Measurements from ENCODE around the gene SLC35E1.
A peak's percentile ranks its signal among the peaks of the same experiment; 100 is the strongest.

The SLC35E1 gene

DNA sequence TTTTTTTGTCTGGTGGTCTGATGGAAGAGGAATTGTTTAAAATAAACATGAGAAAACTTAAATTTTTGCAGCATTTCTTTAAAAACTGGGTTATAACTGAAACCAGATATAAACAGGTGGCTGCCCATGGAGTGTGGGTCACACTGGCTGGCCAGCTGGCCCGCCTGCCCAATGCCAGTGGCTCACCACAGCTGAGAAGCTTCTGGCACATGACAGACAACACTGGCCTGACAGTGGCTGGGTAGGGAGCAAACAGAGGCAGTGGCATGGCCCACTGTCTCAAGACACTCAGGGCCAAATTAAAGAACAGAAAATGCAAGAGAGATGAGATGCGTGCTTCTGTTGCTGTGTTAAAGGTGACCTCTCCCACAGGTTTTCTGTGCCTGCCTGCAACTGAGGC lies 3.1 kb upstream of the SLC35E1 start:
- no peak overlapping the region for H3K9ac ChIP-seq (ENCODE audit: low read length)
- H3K9me3 ChIP-seq (ENCODE audit: control insufficient read depth, low read length) = no peaks in the 10 kb centered on the region
- no peaks in the 10 kb centered on the region for H3K36me3 ChIP-seq (ENCODE audit: control insufficient read depth, insufficient read depth, low read length)
- H3K4me1 ChIP-seq (ENCODE audit: control insufficient read depth, insufficient read depth, low read length) = peaks cover 27% of the 10 kb centered on the region
- H3K27me3 ChIP-seq (ENCODE audit: control insufficient read depth, insufficient read depth, low read length) = no peaks in the 10 kb centered on the region
- H3K4me3 ChIP-seq (ENCODE audit: low read length) = no peak overlapping the region

DNA sequence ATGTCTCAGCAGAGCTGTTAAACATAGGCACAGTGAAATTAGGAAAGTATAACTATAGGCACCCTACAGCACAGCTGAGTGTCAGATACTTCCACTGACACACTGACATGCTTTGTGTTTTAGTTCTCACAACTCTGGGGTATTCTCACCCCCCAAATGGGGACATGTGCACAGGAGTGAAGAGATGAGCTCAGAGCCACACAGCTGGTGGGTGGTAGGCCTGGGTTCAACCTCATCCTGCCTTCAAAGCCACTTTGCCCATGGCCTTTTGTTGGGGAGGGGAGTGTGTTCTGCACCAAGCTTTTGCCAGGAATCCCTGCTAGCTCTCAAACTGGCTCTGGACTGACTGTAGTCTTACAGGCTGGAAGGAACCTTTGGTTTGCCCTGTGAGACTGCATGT lies 1.7 kb upstream of the SLC35E1 start:
- Histone ChIP-seq H3K4me3 (ENCODE audit: low read length) (no peak overlapping the region), H3K9ac (ENCODE audit: low read length) (no peak overlapping the region)

DNA sequence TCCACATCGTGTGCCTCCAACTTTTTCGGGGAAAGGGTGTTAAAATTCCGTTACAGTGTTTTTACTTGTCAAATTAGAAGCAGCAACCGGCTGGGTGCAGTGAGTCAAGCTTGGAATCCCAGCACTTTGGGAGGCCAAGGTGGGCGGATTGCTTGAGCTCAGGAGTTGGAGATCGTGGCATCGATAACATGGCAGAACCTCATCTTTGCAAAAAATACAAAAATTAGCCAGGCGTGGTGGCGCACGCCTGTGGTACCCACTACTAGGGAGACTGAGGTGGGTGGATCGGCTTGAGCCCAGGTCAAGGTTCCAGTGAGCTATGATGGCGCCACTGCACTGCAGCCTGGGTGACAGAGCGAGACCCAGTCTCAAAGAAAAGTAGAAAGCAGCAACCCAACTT lies 1.1 kb upstream of the SLC35E1 start:
- peaks cover 5% of the 10 kb centered on the region for H3K36me3 ChIP-seq (ENCODE audit: control insufficient read depth, insufficient read depth, low read length)
- peak overlapping the region; percentile 90 for H3K9ac ChIP-seq (ENCODE audit: low read length)
- H3K27me3 ChIP-seq (ENCODE audit: control insufficient read depth, insufficient read depth, low read length) = no peaks in the 10 kb centered on the region
- no peaks in the 10 kb centered on the region for H3K9me3 ChIP-seq (ENCODE audit: control insufficient read depth, low read length)
- peaks cover 38% of the 10 kb centered on the region for H3K4me1 ChIP-seq (ENCODE audit: control insufficient read depth, insufficient read depth, low read length)
- H3K4me3 ChIP-seq (ENCODE audit: low read length) = peak overlapping the region; percentile 85

More for the DNA sequence above, 1.7 kb upstream of the SLC35E1 start:
- Histone ChIP-seq H3K36me3 (ENCODE audit: control insufficient read depth, insufficient read depth, low read length) (peaks cover 5% of the 10 kb centered on the region), H3K9me3 (ENCODE audit: control insufficient read depth, low read length) (no peaks in the 10 kb centered on the region), H3K27me3 (ENCODE audit: control insufficient read depth, insufficient read depth, low read length) (no peaks in the 10 kb centered on the region), H3K4me1 (ENCODE audit: control insufficient read depth, insufficient read depth, low read length) (peaks cover 38% of the 10 kb centered on the region)

DNA sequence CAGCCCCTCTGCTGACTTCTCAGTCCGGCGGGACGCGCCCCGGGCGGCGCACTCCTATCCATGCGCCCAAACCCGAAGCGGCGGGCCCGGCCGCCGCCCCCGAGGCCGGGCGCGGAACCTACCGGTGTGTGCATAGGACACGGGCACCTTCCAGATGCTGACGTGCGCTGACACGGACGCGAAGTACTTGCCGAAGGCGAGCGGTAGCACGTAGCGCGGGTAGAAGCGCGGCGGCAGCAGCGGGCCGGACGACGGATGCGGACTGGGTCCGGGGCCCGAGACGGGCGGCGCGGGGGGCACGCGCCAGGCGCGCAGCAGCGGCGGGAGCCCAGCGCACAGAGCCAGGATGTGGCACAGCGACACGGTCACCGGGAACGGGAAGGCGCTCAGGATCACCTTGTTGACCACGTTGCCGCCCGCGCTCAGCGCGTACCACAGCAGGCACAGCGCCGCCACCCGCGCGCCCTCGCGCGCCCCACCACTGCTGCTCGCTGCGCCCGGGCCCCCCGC lies 338 bp downstream of the SLC35E1 start:
- H3K4me3 ChIP-seq (ENCODE audit: low read length) = peak overlapping the region; percentile 62
- H3K36me3 ChIP-seq (ENCODE audit: control insufficient read depth, insufficient read depth, low read length) = peaks cover 5% of the 10 kb centered on the region
- H3K4me1 ChIP-seq (ENCODE audit: control insufficient read depth, insufficient read depth, low read length) = peaks cover 38% of the 10 kb centered on the region

DNA sequence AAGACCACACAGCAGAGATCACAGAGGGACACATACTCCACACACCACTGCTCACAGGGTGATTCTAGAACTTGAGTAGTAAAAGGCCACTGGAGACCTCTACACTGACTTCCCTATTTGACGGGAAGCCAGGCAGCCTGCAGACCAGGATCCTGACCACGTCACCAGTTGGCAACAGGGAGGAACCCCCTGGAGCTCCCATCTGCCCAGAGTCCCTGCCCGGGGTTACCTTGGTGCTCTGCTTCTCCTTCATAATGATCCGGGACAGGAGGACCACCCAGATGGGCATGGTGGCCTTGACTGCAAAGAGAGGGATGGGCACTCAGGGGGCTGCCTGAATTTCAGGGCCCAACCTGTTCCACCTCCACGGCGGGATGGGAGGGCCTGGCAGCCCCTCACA lies 932 bp downstream of the SLC35E1 start:
- H3K9ac ChIP-seq (ENCODE audit: low read length) = peak overlapping the region; percentile 85
- H3K9me3 ChIP-seq (ENCODE audit: control insufficient read depth, low read length) = no peaks in the 10 kb centered on the region
- H3K27me3 ChIP-seq (ENCODE audit: control insufficient read depth, insufficient read depth, low read length) = no peaks in the 10 kb centered on the region
- H3K4me1 ChIP-seq (ENCODE audit: control insufficient read depth, insufficient read depth, low read length) = peaks cover 38% of the 10 kb centered on the region
- H3K36me3 ChIP-seq (ENCODE audit: control insufficient read depth, insufficient read depth, low read length) = peaks cover 5% of the 10 kb centered on the region
- peak overlapping the region; percentile 62 for H3K4me3 ChIP-seq (ENCODE audit: low read length)

More for the DNA sequence above, 338 bp downstream of the SLC35E1 start:
- Histone ChIP-seq H3K9ac (ENCODE audit: low read length) (peak overlapping the region; percentile 85), H3K27me3 (ENCODE audit: control insufficient read depth, insufficient read depth, low read length) (no peaks in the 10 kb centered on the region), H3K9me3 (ENCODE audit: control insufficient read depth, low read length) (no peaks in the 10 kb centered on the region)

DNA sequence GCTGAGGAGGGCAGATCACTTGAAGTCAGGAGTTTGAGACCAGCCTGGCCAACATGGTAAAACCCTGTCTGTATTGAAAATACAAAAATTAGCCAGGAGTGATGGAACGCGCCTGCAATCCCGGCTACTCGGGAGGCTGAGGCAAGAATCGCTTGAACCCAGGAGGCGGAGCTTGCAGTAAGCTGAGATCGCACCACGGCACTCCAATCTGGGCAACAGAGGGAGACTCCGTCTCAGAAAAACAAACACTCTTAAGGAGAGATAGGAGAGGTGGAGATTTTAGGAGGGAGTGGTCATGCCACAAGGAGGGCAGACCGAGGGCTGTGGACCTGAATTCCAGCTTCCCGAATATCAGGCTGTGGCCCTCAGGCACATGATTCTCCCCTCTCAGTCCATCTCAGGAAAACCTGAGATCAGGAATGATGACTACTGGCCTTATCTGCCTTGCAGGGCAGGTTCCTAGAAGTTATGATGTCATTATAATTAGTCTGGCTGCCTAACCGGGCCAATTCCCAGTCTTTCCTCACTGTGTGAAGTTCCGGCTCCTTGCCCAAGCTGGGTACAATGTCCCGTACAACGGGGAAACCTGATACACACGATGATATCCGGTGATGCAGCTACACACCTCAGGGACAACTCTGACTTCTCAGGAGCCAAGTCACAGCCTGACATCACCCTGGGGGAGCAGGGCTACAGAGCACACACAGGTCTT lies 2.5 kb downstream of the SLC35E1 start:
- Histone ChIP-seq H3K4me1 (ENCODE audit: control insufficient read depth, insufficient read depth, low read length) (peaks cover 38% of the 10 kb centered on the region), H3K36me3 (ENCODE audit: control insufficient read depth, insufficient read depth, low read length) (peaks cover 5% of the 10 kb centered on the region), H3K9ac (ENCODE audit: low read length) (peak overlapping the region; percentile 22)

DNA sequence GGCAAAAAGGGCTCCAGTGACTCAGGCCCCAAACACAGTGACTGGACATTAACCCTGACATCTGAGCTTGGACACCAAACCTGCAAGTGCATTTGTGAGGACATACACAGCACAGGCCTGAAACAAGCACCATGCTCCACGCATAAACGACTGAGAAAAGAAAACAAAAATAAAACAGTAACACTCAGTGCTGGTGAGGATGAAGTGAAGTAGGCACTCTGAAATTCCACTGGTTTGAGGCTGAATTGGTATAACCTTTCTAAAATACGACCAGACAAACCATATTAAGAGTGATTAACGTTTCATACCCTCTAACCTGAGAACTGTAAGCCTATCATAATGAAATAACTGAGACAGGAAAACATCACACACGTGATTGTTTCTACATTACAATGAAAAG lies 5.5 kb downstream of the SLC35E1 start:
- H3K27me3 ChIP-seq (ENCODE audit: control insufficient read depth, insufficient read depth, low read length) = no peaks in the 10 kb centered on the region
- H3K9me3 ChIP-seq (ENCODE audit: control insufficient read depth, low read length) = no peaks in the 10 kb centered on the region
- peaks cover 9% of the 10 kb centered on the region for H3K36me3 ChIP-seq (ENCODE audit: control insufficient read depth, insufficient read depth, low read length)
- H3K4me3 ChIP-seq (ENCODE audit: low read length) = no peak overlapping the region
- no peak overlapping the region for H3K9ac ChIP-seq (ENCODE audit: low read length)
- H3K4me1 ChIP-seq (ENCODE audit: control insufficient read depth, insufficient read depth, low read length) = peaks cover 27% of the 10 kb centered on the region

More for the DNA sequence above, 2.5 kb downstream of the SLC35E1 start:
- H3K27me3 ChIP-seq (ENCODE audit: control insufficient read depth, insufficient read depth, low read length) = no peaks in the 10 kb centered on the region
- no peaks in the 10 kb centered on the region for H3K9me3 ChIP-seq (ENCODE audit: control insufficient read depth, low read length)
- H3K4me3 ChIP-seq (ENCODE audit: low read length) = no peak overlapping the region

DNA sequence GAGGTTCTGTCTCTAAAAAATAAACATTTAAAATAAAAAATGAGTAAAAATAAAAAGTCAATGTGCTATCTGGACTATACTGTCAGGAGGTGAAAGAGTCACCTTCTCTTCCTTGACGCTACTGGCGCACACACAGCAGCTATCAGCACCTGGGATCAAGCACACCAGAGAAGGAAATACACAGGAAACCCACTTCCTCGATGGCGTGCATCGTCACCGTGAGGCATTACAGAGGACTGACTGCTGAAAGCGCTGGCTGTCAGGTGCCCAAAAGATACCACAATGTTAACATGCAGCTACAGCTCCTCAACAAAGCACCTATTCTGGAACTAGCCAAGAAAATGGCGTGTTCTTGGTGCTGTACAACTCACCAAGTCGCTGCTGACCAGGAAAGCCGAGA lies 6.1 kb downstream of the SLC35E1 start:
- peaks cover 9% of the 10 kb centered on the region for H3K36me3 ChIP-seq (ENCODE audit: control insufficient read depth, insufficient read depth, low read length)
- H3K9ac ChIP-seq (ENCODE audit: low read length) = no peak overlapping the region
- no peaks in the 10 kb centered on the region for H3K9me3 ChIP-seq (ENCODE audit: control insufficient read depth, low read length)
- no peaks in the 10 kb centered on the region for H3K27me3 ChIP-seq (ENCODE audit: control insufficient read depth, insufficient read depth, low read length)
- peaks cover 22% of the 10 kb centered on the region for H3K4me1 ChIP-seq (ENCODE audit: control insufficient read depth, insufficient read depth, low read length)
- H3K4me3 ChIP-seq (ENCODE audit: low read length) = no peak overlapping the region

DNA sequence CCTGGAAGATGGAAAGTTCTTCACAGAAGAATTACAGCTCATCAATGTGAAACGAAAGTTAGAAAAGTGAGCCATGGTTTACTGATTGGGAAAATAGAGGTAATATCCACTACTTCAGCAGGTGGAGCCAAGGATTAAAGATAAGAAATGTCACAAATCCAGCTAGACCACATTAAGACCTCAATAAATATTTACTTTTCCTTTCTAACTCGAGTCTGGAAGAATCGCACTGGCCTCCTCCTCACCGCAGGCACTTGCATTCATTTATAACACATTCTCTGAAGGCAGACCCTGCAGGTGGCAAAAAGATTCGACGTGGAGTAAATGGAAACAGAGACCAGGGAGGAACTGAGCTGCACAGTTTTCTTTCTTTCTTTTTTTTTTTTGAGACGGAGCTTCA lies 7.4 kb downstream of the SLC35E1 start:
- Histone ChIP-seq H3K27me3 (ENCODE audit: control insufficient read depth, insufficient read depth, low read length) (no peaks in the 10 kb centered on the region), H3K36me3 (ENCODE audit: control insufficient read depth, insufficient read depth, low read length) (peaks cover 9% of the 10 kb centered on the region), H3K4me3 (ENCODE audit: low read length) (no peak overlapping the region), H3K9ac (ENCODE audit: low read length) (no peak overlapping the region), H3K9me3 (ENCODE audit: control insufficient read depth, low read length) (no peaks in the 10 kb centered on the region), H3K4me1 (ENCODE audit: control insufficient read depth, insufficient read depth, low read length) (peaks cover 9% of the 10 kb centered on the region)

DNA sequence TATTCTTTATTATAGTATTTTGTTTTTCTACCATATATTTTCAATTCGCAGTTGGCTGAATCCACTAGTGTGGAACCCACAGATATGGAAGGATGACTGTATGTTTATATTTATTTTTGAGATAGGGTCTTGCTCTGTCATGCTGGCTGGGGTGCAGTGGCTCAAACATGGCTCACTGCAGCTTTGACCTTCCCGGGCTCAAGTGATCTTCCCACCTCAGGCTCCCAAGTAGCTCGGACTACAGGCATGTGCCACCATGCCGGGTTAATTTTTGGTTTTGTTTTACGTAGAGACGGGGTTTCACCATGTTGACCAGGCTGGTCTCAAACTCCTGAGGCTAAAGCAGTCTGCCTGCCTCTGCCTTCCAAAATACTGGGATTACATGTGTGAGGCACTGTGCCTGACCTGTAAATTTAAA lies 9.6 kb downstream of the SLC35E1 start:
- Histone ChIP-seq H3K9me3 (ENCODE audit: control insufficient read depth, low read length) (no peaks in the 10 kb centered on the region), H3K36me3 (ENCODE audit: control insufficient read depth, insufficient read depth, low read length) (peaks cover 4% of the 10 kb centered on the region), H3K4me1 (ENCODE audit: control insufficient read depth, insufficient read depth, low read length) (no peaks in the 10 kb centered on the region)

DNA sequence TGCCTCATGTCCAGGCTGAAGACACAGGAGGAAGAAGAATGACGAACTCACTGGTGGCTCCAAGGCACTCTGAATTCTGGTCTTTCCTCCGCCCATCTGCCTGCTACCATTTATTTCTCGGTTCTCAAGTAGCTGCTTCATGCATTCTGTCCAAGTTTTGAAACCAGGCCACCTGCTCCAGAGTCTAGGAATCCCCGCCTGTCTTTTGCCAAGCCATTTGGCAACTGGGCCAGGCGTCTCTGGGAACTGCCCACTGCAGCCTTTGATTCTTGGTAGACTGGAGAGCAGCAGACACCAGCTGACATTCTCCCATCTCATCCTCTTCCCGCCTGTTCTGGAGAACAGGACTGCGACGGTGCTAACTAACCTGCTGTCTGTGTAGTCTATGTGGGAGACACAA lies 10.8 kb downstream of the SLC35E1 start:
- H3K4me1 ChIP-seq (ENCODE audit: control insufficient read depth, insufficient read depth, low read length) = no peaks in the 10 kb centered on the region
- H3K36me3 ChIP-seq (ENCODE audit: control insufficient read depth, insufficient read depth, low read length) = peaks cover 4% of the 10 kb centered on the region
- H3K27me3 ChIP-seq (ENCODE audit: control insufficient read depth, insufficient read depth, low read length) = no peaks in the 10 kb centered on the region
- no peaks in the 10 kb centered on the region for H3K9me3 ChIP-seq (ENCODE audit: control insufficient read depth, low read length)
- H3K9ac ChIP-seq (ENCODE audit: low read length) = no peak overlapping the region
- no peak overlapping the region for H3K4me3 ChIP-seq (ENCODE audit: low read length)

More for the DNA sequence above, 9.6 kb downstream of the SLC35E1 start:
- Histone ChIP-seq H3K27me3 (ENCODE audit: control insufficient read depth, insufficient read depth, low read length) (no peaks in the 10 kb centered on the region), H3K4me3 (ENCODE audit: low read length) (no peak overlapping the region), H3K9ac (ENCODE audit: low read length) (no peak overlapping the region)

DNA sequence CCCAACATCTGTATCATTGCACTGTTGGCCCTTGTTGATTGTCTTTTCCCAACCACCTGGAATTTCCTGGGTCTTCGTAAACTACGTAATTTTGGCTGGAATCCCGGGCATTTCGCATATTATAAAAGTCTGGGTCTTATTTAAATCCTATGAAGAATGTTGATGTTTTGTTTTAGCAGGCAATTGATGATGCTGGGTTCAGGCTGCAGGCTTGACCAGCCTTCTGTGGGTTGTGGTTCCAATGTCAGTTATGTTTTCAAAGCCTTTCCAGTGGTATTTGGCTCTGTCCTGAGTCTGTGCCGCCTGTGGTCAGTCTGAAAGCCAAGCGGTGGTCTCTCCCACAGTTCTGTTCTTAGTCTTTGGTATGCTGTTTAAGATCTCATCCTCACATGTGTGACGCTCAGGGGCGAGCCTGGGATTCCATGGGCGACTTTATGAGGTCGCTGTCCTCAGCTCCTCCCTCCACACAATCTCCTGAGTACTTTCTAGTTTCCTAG lies 12.4 kb downstream of the SLC35E1 start:
- Histone ChIP-seq H3K27me3 (ENCODE audit: control insufficient read depth, insufficient read depth, low read length) (no peaks in the 10 kb centered on the region), H3K9ac (ENCODE audit: low read length) (no peak overlapping the region), H3K4me3 (ENCODE audit: low read length) (no peak overlapping the region), H3K9me3 (ENCODE audit: control insufficient read depth, low read length) (no peaks in the 10 kb centered on the region), H3K4me1 (ENCODE audit: control insufficient read depth, insufficient read depth, low read length) (no peaks in the 10 kb centered on the region), H3K36me3 (ENCODE audit: control insufficient read depth, insufficient read depth, low read length) (peaks cover 4% of the 10 kb centered on the region)
